ENCODE data around the gene RYR1.
"Not testable (repeated sequence)": the region's sequence is repeated elsewhere in the genome, so short reads cannot be mapped to it uniquely, and the experiment has no call there.

RYR1 gene

GRCh38 chr19:38517321-38517720 lies 83.8 kb downstream of the RYR1 start:
- no peak for DNase-seq

DNA sequence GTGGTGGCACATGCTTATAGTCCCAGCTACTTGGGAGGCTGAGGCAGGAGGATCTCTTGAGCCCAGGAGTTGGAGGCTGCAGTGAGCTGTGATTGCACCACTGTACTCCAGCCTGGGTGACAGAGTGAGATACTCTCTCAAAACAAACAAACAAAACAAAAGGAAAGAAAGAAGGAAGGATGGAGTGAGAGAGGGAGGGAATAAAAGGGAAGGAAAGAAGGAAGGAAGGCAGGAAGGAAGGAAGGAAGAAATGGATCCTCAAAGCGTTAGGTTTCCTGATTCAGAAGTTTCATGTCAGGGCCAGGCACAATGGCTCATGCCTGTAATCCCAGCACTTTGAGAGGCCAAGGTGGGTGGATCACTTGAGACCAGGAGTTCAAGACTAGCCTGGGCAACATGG lies 84.5 kb downstream of the RYR1 start:
- DNase-seq, result not testable (repeated sequence)

- DNase-seq, result no peak
These were observed 85.7 kb downstream of the RYR1 start for GRCh38 chr19:38519168-38519567.

- DNase-seq, result no peak
These were observed 86.5 kb downstream of the RYR1 start for GRCh38 chr19:38519988-38520387.

GRCh38 chr19:38522915-38523314 lies 89.4 kb downstream of the RYR1 start:
- DNase-seq, result no peak

GRCh38 chr19:38523319-38523718 lies 89.8 kb downstream of the RYR1 start:
- no peak for DNase-seq

DNA sequence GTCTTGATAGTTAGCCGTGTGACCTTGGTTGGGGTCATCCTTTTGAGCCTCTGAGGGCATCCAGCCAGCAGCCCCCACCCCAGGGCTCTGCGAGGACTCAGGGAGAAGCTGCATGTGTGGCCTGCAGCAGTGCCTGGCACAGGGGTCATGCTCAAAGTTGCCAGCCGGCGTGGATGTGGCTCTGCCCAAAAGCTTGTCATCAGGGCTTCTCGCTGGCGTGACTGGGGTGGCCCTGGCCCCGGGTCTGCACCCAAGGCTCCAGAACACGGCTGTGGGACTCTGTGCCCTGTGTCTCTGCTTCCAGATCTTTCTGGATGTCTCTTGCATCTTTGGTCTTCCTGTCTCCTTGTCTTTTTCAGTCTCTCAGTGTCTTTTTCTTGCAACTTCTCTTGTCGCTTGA lies 90.9 kb downstream of the RYR1 start:
- DNase-seq, result no peak

DNA sequence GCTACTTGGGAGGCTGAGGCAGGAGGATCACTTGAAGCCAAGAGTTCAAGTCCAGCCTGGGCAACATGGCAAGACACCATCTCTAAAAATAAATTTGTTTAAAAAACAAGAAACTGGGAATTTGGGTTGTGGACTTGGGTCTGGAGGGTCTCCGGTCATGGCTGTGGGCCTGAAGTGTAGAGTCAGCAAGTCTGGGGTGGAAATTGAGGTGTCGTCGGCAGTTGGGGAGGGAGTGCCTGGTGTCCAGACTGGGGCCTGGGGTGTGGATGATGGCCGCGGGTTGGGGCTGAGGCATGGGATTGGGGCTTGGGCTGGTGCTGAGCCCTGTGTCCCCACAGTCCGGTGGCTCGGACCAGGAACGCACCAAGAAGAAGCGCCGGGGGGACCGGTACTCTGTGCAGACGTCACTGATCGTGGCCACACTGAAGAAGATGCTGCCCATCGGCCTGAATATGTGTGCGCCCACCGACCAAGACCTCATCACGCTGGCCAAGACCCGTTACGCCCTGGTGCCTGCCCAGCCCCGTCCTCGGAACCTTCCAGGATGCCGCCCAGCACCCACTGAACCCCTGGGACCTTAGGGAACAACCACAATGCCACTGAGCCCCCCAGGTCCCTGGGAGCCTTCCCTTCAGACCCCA lies 91.6 kb downstream of the RYR1 start:
- no peak for DNase-seq

GRCh38 chr19:38526430-38526829 lies 92.9 kb downstream of the RYR1 start:
- DNase-seq, result no peak

DNA sequence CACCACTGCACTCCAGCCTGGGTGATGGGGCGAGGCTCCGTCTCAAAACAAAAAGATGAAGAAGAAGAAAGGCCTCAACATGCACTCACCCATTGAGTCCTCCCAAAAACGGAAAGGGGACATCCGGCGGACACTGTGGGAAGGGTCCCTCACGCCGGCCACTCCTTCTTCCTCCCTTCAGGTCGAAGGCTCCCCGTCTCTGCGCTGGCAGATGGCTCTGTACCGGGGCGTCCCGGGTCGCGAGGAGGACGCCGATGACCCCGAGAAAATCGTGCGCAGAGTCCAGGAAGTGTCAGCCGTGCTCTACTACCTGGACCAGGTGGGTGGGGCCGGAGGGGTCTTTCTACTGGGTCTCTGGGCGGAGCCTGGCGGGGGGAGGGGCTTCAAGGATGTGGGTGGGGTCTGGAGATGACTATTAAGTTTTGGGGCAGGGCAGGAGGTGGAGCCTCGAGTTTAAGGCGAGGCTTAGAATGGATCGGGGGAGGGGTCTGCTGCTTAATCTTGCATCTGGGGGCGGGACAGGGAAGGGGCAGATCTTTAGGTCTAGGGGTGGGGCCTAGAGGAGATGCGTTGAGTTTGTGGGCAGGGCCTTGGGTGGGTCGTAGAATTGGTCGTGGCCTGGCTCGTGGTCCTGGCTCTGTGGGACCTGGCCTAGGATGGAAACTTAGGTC lies 94.1 kb downstream of the RYR1 start:
- DNase-seq, result no peak

DNA sequence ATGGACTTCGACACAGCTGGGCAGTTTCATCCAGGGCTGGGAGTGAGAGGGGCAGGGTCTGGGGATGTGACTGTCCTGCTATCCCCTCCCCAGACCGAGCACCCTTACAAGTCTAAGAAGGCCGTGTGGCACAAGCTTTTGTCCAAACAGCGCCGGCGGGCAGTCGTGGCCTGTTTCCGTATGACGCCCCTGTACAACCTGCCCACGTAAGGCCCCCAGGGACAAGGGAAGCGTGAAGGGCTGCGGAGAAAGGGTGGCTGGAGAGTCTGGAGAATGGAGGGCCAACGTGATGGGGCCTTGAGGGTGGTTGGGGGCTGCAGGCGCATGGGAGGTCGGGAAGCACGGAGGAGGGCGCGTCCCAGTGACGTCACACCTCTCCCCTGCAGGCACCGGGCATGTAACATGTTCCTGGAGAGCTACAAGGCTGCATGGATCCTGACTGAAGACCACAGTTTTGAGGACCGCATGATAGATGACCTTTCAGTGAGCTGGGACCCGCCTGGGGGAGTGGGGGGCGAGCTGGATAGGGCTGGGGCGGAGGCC lies 94.8 kb downstream of the RYR1 start:
- no peak for DNase-seq

DNA sequence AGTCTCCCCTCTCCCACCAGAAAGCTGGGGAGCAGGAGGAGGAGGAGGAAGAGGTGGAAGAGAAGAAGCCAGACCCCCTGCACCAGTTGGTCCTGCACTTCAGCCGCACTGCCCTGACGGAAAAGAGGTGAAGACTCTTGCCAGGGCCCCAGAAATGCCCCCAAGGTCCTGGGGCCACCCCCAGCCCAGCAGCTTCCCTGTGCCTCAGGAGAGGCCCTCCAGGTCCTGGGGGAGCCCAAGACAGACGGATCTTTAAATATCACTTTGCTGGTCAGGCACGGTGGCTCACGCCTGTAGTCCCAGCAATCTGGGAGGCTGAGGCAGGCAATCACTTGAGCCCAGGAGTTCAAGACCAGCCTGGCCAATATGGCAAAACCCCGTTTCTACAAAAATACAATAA lies 95.4 kb downstream of the RYR1 start:
- no peak for DNase-seq

GRCh38 chr19:38531515-38531914 lies 98.0 kb downstream of the RYR1 start:
- no peak for DNase-seq

GRCh38 chr19:38532939-38533338 lies 99.4 kb downstream of the RYR1 start:
- no peak for DNase-seq

DNA sequence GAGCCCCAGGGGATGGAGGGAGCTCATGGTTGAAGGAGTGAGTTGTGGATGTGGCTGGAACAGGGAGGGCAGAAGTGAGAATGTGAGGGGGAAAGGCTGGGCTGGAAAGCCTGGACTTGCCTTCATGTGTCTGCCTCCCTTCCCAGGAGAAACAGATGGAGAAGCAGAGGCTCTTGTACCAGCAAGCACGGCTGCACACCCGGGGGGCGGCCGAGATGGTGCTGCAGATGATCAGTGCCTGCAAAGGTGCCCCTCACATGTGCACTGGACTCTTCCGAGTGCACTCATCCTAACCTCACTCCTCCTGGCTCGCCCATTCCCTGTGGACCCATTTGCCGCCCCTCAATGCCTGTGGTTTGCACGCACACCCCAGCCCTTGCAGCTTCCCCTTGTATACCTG lies 101.1 kb downstream of the RYR1 start:
- DNase-seq, result no peak

DNA sequence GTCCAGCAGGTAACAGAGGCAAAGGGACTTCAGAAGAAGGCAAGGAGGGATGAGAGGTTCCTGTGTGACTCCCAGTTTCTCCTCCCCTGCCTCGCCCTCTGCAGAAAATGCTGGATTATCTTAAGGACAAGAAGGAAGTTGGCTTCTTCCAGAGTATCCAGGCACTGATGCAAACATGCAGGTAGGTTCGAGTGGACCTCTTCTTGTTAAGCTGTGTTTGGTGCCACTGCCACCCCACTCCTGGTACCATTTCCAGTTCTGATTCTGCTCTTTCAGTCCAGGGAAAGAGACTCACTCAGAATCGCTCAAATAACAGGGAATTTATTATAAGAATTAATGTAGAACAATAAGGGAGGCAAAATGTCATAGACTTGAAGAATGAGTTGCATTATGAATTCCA lies 101.7 kb downstream of the RYR1 start:
- no peak for DNase-seq

GRCh38 chr19:38537071-38537936 lies 103.8 kb downstream of the RYR1 start:
- no peak for DNase-seq

- no peak for DNase-seq
These were observed 104.9 kb downstream of the RYR1 start for GRCh38 chr19:38538386-38538785.

DNA sequence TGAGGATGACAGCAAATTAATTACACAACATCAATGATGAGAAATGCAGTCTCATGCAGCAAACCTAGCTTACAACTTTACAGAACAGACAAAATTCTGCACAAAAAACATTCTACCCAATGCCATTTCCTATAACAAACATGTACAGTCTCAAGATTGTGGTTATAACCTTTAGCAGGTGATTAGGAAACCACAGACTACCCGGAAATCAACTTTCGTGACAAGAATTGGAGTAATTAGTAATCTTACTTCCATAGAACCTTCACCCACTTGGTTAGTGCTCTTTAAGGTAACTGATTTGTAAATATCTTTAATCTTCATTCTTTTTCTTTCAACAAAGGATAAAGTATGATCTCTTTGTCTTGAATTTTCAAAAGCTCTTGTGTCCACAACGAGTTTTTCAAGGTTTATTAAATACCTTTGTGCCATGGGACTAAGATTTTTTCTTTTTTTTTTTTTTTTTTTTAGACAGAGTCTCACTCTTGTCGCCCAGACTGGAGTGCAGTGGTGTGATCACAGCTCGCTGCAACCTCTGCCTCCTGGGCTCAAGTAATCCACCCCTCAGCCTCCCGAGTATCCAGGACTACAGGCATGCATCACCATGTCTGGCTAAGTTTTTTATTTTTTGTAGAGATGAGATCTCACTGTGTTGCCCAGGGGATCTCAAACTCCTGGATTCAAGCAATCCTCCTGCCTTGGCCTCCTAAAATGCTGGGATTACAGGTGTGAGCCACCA lies 105.5 kb downstream of the RYR1 start:
- DNase-seq, result peak in 1 of 4 experiments; percentile 13

- no peak for DNase-seq
These were observed 106.3 kb downstream of the RYR1 start for GRCh38 chr19:38539751-38540150.

GRCh38 chr19:38542040-38542439 lies 108.5 kb downstream of the RYR1 start:
- no peak for DNase-seq

DNA sequence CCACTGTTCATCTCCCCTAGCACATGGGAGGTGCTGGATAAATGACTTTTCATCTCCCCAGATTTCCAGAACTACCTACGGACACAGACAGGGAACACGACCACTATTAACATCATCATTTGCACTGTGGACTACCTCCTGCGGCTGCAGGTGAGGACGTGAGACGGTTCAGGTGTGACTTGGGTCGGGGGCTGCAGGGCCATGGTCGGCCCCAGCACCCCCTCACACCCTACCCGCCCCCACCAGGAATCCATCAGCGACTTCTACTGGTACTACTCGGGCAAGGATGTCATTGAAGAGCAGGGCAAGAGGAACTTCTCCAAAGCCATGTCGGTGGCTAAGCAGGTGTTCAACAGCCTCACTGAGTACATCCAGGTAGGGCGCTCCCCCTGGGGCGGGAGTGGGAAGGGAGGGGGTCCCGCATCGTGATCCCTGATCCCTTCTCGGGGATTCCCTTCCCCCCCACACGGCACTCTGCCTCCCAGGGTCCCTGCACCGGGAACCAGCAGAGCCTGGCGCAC lies 109.9 kb downstream of the RYR1 start:
- DNase-seq, result no peak
